GM23338 (cell line): ENCODE results near the gene EPHB3.

Experiments used
- CREB1 ChIP-seq: fragments of 250-450 bp; sonication (Bioruptor Pico); IDR thresholded peaks from 2 replicates; pipeline ENCODE4 v1.5.0; 2020; ENCODE audit warnings: low read depth, mild to moderate bottlenecking, moderate library complexity
- EZH2 ChIP-seq: fragments of 200-600 bp; sonication (generic); IDR thresholded peaks from one replicate; pipeline ENCODE4 v1.8.0; 2017; ENCODE audit warnings: antibody characterized with exemption, mild to moderate bottlenecking, low read depth; ENCODE audit not compliant: unreplicated experiment
- EZH2phosphoT487 ChIP-seq: fragments of 200-600 bp; sonication (generic); IDR thresholded peaks from one replicate; pipeline ENCODE4 v1.8.1; 2018; ENCODE audit warnings: antibody characterized with exemption; ENCODE audit not compliant: unreplicated experiment
- JUNB ChIP-seq: IDR thresholded peaks from one replicate; pipeline ENCODE4 v1.6.1; 2016; ENCODE audit warnings: antibody characterized with exemption; ENCODE audit not compliant: unreplicated experiment
- NANOG ChIP-seq: IDR thresholded peaks from 2 replicates; pipeline ENCODE4 v1.6.1; 2016; ENCODE audit warnings: antibody characterized with exemption, borderline replicate concordance
- POLR2AphosphoS5 ChIP-seq: IDR thresholded peaks from 2 replicates; pipeline ENCODE4 v1.6.1; 2016; ENCODE audit warnings: antibody characterized with exemption, low read depth
- STAT1 ChIP-seq: IDR thresholded peaks from one replicate; pipeline ENCODE4 v1.6.1; 2016; ENCODE audit warnings: antibody characterized with exemption; ENCODE audit not compliant: unreplicated experiment
- ZNF114 ChIP-seq: fragments of 250-450 bp; sonication (Bioruptor Pico); IDR thresholded peaks from 2 replicates; pipeline ENCODE4 v1.5.0; 2020; ENCODE audit warnings: mild to moderate bottlenecking, moderate library complexity
- ZNF331 ChIP-seq: fragments of 250-450 bp; sonication (Bioruptor Pico); IDR thresholded peaks from 2 replicates; pipeline ENCODE4 v1.5.0; 2020; ENCODE audit warnings: low read depth, mild to moderate bottlenecking, moderate library complexity
- TF ChIP-seq, protein P1 (sequence below): IDR thresholded peaks from one replicate; pipeline ENCODE4 v1.6.1; 2018; ENCODE audit warnings: antibody characterized with exemption; ENCODE audit not compliant: unreplicated experiment
- TF ChIP-seq, protein P2 (sequence below), 2 experiments: fragments of 200-600 bp in 1 of 2; sonication (generic) in 1 of 2; conservative IDR thresholded peaks; 2 replicates each; pipeline versions ENCODE4 v1.5.1 to v1.6.1; 2016 to 2017; ENCODE audit warnings: antibody characterized with exemption in 2 of 2, low read depth in 2 of 2, mild to moderate bottlenecking in 2 of 2, moderate library complexity in 1 of 2
- TF ChIP-seq, protein P3 (sequence below): IDR thresholded peaks from 2 replicates; pipeline ENCODE4 v1.6.1; 2016; ENCODE audit warnings: antibody characterized with exemption

DNA sequence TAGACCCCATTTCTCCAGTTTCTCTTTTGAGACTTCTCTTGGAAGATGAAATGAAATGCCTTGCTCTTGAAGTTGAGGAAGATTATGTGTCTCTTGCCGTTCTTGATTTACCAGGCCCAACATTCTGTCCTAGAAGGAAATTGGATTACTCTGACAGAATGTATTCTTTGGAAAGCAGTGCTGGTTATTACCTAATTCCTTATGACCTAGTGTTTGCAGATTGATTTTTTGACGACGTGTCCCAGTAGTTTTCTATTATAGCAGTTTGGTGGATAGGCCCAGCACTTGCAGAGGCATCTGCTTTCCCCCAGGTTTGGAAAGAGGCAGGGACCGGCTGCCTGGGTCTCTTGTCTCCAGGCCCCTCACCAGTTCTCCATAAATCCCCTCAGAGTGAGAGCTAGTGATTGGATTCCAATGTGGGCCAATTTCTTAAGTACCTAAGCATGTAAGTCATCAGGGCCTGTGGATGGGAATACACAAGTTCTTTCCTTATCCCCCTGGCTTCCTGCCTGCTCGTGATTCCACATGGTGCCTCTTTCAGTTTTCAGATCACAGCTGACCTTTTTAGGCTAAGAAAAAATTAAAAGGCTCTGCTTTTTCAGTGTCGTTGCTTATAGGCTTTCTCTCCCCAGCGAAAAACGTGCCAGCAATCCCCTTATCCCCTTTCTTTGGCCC is 50.2 kb downstream of the EPHB3 start:
- TF ChIP-seq EZH2 (no peak), CREB1 (CRISPR knock-in tag) (no peak), POLR2AphosphoS5 (no peak), JUNB (no peak), NANOG (no peak), ZNF331 (no peak), ZNF114 (CRISPR knock-in tag) (no peak), EZH2phosphoT487 (no peak), STAT1 (no peak)
- TF ChIP-seq, protein P1, sequence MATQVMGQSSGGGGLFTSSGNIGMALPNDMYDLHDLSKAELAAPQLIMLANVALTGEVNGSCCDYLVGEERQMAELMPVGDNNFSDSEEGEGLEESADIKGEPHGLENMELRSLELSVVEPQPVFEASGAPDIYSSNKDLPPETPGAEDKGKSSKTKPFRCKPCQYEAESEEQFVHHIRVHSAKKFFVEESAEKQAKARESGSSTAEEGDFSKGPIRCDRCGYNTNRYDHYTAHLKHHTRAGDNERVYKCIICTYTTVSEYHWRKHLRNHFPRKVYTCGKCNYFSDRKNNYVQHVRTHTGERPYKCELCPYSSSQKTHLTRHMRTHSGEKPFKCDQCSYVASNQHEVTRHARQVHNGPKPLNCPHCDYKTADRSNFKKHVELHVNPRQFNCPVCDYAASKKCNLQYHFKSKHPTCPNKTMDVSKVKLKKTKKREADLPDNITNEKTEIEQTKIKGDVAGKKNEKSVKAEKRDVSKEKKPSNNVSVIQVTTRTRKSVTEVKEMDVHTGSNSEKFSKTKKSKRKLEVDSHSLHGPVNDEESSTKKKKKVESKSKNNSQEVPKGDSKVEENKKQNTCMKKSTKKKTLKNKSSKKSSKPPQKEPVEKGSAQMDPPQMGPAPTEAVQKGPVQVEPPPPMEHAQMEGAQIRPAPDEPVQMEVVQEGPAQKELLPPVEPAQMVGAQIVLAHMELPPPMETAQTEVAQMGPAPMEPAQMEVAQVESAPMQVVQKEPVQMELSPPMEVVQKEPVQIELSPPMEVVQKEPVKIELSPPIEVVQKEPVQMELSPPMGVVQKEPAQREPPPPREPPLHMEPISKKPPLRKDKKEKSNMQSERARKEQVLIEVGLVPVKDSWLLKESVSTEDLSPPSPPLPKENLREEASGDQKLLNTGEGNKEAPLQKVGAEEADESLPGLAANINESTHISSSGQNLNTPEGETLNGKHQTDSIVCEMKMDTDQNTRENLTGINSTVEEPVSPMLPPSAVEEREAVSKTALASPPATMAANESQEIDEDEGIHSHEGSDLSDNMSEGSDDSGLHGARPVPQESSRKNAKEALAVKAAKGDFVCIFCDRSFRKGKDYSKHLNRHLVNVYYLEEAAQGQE, result no peak
- TF ChIP-seq, protein P2, sequence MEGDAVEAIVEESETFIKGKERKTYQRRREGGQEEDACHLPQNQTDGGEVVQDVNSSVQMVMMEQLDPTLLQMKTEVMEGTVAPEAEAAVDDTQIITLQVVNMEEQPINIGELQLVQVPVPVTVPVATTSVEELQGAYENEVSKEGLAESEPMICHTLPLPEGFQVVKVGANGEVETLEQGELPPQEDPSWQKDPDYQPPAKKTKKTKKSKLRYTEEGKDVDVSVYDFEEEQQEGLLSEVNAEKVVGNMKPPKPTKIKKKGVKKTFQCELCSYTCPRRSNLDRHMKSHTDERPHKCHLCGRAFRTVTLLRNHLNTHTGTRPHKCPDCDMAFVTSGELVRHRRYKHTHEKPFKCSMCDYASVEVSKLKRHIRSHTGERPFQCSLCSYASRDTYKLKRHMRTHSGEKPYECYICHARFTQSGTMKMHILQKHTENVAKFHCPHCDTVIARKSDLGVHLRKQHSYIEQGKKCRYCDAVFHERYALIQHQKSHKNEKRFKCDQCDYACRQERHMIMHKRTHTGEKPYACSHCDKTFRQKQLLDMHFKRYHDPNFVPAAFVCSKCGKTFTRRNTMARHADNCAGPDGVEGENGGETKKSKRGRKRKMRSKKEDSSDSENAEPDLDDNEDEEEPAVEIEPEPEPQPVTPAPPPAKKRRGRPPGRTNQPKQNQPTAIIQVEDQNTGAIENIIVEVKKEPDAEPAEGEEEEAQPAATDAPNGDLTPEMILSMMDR (conservative IDR thresholded peaks at IDR 0.05; ENCODE audit: low read depth in 2 of 2), result no peak
- TF ChIP-seq, protein P3, sequence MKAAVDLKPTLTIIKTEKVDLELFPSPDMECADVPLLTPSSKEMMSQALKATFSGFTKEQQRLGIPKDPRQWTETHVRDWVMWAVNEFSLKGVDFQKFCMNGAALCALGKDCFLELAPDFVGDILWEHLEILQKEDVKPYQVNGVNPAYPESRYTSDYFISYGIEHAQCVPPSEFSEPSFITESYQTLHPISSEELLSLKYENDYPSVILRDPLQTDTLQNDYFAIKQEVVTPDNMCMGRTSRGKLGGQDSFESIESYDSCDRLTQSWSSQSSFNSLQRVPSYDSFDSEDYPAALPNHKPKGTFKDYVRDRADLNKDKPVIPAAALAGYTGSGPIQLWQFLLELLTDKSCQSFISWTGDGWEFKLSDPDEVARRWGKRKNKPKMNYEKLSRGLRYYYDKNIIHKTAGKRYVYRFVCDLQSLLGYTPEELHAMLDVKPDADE, result no peak
